NK-92 (cell line): ENCODE results near the gene RRAS2.
"Not testable (repeated sequence)": the region's sequence is repeated elsewhere in the genome, so short reads cannot be mapped to it uniquely, and the experiment has no call there.

ENCODE experiments used
- DNase-seq: peaks from one replicate; lab custom pipeline; 2025; ENCODE audit not compliant: unreplicated experiment; lab: John Stamatoyannopoulos, UW

Gene RRAS2

GRCh38 chr11:14308897-14309387, 50.0 kb downstream of the RRAS2 start:
- no peak for DNase-seq

DNA sequence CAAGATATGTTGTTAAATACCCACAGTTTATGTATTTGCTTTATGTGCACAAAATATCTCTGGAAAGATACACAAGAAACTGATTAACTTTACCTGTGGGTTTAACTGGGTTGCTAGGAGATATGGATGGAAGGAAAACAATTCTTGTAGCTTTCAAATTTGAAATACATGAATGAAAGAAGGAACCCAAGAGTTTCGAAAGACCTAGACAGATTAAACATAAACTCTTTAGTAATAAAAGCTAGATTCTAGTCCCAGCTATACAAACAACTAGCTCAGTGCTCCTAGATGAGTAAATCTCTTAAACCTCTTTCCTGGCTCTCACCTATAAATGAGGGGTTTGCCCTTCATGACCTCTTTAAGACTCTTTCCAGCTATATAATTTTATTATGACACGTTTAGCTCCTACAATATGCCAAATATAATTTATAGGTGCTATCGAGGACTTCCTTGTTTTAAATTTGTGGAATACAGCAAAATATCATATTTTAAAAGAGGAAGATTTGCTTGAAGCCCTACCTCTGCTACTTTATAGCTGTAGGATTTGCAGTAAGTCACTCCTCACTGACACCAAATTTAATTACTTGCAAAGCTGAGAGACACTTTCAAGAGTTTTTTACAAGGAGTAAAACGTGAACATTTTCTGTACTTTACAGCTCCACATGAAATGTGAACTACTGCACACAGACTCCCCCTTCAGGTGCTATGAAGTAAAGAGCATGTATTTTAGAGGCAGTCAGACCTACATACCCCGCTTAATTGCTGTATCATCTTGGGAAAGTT, 50.7 kb downstream of the RRAS2 start:
- DNase-seq: no peak

- no peak for DNase-seq
These were observed 52.5 kb downstream of the RRAS2 start for GRCh38 chr11:14306481-14306880.

DNA sequence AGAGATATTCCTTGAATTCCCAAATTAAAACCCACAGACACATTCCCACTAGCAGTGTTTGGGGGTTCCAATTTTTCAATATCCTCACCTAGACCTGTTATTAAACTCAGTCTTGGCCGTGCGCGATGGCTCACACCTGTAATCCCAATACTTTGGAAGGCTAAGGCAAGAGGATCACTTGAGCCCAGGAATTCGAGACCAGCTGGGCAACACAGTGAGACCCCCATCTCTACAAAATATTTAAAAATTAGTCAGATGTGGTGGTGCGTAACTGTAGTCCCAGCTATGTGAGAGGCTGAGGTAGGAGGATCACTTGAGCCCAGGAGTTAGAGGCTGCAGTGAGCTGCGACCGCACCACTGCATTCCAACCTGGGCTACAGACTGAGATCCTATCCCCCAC, 53.3 kb downstream of the RRAS2 start:
- DNase-seq: no peak

DNA sequence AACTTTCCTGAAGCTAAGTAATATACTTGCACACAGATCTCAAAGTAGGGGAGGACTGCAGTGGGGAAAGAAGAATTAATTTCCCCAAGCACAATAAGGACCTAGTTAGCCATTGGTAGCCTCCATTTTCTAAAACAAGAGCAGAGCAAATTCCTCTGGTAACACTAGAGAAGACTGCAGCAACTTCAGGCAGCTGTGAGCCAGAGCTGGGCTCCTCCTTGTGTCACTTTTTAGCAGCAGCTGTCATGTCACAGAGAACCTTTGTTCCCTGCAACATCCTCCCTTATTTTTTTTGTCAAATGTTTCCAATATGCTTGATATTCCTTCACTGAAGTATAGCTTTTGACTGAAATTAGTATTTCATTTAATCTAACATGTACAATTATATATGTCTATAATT, 54.4 kb downstream of the RRAS2 start:
- DNase-seq: no peak

DNA sequence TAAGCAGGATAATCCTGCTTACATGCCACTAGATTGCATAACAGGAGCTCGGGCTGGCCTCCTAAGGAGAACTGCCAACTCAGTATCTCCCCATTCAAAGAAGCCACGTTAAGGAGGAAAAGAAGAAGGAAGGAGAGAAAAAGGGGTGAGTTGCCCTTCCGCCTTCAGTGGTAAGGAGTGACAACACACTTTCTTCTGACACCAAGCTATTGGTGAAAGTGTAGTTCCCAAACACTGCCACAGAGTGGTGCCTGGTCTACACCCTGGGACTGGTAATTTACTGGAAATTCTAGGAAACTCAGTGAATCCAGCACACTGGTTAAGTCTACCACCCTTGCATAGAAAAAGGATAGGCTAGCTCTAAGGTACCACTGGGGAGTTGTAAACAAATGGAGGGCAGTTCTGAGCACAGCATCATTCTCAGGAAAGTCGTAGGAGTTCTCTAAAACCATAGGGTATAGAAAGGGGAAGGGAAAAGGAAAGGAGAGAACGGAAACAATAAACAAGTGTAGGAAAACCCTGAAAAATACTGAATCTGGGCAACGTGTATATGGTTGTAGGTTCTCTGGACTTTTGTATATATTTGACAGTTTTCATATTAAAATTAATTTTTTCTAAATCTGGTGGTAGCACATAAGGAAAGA, 58.2 kb downstream of the RRAS2 start:
- no peak for DNase-seq

DNA sequence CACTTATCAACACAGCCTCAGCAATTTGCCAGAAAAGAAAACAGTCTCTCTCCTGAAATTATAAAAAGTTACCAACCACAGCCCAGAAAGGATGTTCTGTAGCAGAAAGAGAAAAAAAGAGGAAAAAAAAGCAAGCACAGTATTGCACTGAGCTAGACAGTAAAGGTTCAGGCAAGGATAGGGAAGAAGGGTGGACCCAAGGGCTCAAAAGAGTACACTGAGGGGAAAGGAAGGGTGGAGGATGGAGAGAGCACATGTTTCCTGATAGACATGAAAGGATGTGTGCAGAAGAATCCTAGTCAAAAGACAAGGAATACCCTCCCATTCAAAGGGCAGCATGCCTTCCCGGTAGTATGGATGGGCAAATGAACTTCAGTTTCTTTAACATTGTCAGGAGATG, 59.1 kb downstream of the RRAS2 start:
- DNase-seq: no peak

DNA sequence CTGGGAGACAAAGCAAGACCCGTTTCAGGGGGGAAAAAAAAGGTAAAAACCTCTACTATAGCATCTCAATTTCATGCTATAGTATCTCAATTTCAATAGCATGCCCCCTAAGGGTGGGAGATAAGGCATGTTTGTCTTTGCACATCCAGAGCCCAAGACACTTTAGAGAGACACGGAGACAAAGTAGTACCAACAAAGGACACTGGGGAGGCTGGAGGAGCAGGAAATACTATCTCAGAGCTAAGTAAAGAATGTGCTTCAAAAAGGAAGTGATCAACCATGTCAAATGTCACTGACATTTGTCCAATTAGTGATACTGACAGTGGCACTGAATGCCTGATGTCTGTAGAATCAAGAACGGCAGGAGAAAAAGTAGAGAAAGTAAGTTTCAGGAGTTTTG, 68.6 kb downstream of the RRAS2 start:
- no peak for DNase-seq

- no peak for DNase-seq
These were observed 70.6 kb downstream of the RRAS2 start for GRCh38 chr11:14288189-14288935.

DNA sequence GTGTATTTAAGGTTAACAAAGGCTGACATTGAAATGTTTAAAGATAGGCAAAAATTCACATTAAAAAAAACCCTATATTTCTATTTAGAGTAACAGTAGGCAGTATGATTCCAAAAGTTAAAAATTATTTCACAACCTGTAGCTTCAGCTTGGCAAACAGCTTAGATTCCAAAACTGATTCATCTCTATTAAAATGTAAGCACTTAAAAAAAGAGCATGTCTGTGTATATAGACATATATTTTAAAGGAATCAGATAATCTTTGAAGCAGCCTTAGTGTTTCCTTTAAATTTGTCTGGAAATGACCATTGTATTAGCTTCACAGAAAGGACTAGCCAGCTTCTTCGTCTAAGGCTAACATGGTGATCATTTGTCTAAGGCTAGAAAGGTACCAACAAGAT, 80.1 kb downstream of the RRAS2 start:
- not testable (repeated sequence) for DNase-seq

DNA sequence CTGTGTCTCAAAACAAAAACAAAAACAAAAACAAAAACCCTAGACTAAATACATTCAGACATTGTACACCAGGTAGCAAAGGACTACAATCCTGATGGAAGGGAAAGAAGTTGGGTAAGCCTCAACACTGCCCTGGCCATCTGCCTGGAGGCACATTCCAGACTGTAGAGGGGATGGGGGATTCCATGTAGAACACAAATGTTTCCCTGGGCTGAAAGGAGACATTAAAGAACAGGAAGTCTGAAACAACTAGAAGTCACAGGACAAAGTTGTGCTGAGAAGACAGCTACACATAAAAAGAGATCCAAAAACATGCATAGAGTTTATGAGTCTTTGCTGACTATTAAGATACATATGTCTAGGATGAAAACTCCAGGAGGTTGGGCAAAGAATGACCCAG, 83.9 kb downstream of the RRAS2 start:
- DNase-seq: no peak

GRCh38 chr11:14273895-14274294, 85.1 kb downstream of the RRAS2 start:
- no peak for DNase-seq

GRCh38 chr11:14270690-14271542, 88.1 kb downstream of the RRAS2 start:
- no peak for DNase-seq

DNA sequence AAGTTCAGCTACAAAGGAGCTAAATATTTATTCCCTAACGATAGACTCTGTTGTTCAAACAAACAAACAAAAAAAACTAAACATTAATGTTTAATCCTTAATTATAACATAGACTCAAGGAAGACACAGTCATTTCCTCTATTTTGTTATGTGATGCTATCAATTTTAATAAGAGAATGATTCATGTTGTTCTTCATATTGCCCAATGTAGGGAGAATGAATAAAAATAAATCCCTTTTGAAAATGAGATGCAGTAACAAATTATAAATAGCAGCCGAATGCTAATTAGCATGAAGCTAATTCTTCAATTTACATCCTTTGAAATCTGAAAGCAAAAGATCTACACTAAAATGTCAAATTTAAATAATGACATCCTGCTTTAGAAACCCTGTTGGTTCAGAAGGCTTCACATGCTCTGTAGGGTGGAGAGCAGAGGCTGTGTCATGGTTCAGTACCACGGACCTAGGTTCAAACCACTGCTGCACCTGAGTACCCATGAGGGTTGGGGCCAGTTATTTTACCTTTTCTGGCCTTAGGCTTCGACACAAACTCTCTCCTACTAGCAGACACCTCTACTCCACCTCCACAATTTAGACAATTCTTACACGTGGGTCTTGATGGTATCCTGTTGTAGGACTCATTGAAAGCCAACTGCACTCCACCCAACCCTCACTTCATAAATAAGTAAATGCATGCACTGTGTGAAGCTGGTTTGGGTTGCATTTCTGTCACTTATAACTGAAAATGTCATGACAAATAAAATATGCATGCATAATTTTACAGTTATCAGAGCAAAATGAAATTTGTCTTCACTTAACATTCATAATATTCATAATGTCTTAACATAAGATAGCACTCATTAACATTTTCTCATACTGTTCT, 89.0 kb downstream of the RRAS2 start:
- DNase-seq: no peak

DNA sequence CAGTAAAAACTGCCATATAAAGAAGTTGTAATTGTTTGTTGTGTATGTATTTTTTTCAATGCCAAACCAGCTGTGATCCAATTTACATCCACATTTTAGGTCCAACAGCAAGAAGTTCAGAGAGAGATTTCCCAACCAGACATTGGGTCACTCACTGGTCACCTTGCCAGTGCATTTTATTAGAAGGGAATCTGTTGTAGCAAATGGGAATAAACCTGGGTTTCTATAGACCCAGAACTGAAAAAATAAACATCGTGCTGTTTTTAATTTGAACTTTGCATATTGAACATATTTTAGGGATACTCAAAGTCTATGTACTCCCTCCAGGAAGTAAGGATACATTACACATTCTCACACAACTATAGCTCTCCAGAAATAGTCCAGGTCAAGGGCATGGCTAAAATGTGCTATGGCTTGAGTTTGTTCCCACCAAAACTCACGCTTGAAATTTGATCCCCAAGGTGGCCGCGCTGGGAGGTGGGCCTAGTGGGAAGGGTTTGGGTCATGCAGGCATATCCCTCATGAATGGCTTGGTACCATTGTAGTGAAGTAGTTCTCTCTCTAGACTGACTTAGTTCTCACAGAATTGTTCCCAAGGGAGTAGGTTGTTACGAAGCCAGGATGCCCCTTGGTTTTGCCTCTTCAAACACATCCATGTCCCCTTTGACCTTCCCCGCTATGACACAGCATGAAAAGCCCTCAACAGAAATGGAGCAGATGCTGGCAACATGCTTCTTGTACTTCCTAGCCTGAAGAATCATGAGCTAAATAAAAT, 90.9 kb downstream of the RRAS2 start:
- no peak for DNase-seq

DNA sequence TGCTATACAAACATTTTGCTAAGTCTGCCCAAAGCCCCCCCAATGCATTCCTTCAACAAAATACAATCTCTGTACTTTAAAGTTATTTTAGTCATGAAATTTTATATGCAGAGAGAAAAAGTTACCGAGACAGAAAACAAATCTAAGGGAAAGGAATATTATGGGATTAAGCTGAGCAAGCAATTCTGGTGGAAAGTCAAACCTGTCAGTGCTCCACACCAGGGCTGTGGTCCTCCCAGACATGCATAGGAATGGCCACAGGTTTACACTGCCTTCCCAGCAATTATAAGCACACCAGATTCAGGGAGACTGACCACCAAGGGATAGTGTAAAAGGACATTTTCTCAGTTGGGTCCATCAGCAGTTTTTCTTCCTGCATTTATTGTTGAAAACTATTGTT, 92.4 kb downstream of the RRAS2 start:
- DNase-seq: no peak

DNA sequence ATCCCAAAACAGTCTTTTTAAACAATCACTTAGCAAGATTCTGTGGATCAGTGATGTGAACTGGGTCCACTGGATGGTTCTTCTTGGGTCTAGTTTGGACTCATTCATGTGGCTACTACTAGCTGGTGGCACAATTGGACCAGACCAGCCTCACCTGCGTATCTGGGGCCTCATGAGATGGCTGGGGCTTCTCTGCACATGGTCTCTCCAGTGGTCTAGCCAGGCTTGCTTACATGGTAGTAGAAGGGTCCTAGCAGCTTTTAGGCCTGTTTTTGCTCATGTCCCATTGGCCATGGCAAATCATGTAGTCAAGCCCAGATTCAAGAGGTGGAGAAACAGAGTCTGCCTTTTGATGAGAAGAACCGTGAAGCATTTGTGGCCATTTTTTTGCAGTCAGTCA, 94.0 kb downstream of the RRAS2 start:
- no peak for DNase-seq

DNA sequence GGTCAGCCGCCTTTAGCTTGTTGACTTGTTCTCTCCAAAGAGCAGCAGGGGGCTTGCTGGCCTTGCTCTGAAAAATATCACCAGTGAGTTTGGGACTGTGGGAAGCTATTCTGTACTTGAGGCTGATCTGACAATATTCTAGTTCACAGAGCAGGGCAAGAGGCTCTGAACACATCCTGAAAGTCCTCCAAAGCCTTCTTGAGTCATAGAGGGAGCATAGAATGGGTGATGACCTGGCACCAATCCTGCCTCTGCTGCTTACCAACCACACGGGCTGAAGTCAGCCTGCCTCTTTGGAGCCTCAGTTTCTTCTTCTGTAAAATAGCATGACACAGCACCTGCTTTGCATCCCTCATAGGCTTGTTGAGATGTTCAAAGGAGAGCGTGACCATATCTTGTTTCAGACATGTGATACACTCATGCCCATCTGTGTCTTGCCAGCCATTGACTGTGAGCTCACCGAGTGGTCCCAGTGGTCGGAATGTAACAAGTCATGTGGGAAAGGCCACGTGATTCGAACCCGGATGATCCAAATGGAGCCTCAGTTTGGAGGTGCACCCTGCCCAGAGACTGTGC, 96.6 kb downstream of the RRAS2 start:
- DNase-seq: no peak

GRCh38 chr11:14261066-14261465, 97.9 kb downstream of the RRAS2 start:
- no peak for DNase-seq
